ENCODE measurements around the gene FREM2. TPM values are rescaled to one million over a fixed set of nuclear protein-coding genes. Genes with fewer than 3 reads are reported as not detected.

Gene FREM2
- total RNA-seq, 1 donor from 2014 or later: 0.40 TPM

- ATAC-seq: no peak
Observed at GRCh38 chr13:38688674-38689073, 1.8 kb downstream of the FREM2 start.

DNA sequence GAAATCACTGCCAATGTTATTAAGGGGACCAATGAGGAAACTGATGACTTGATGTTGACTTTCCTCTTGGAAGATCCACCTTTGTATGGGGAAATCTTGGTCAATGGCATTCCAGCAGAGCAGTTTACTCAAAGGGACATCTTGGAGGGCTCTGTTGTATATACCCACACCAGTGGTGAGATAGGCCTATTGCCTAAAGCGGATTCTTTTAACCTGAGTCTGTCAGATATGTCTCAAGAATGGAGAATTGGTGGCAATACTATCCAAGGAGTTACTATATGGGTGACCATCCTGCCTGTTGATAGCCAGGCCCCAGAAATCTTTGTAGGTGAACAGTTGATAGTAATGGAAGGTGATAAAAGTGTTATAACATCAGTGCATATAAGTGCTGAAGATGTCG lies 3.4 kb downstream of the FREM2 start:
- ATAC-seq: no peak

GRCh38 chr13:38693168-38693567 lies 6.3 kb downstream of the FREM2 start:
- ATAC-seq: no peak

DNA sequence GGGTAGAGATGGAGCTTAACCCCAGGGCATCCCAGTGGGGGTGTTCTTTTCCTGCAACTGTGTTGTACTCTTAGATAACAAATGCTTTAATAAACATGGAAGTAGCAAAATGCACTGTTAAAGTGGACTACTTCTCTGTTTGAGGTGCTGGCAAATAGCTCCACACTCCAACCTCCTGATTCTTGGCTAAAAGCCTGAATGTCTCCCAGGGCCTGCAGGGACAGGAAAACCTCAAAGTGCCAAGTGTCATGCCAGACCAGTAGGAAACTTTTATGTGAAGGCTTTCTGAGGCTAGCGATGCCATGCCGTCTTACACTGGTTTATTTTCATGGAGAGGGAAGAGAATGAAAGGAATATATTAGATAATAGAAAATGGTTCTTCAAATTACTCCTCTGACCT lies 6.8 kb downstream of the FREM2 start:
- ATAC-seq: no peak

- no peak for ATAC-seq
Observed at GRCh38 chr13:38697197-38697596, 10.3 kb downstream of the FREM2 start.

DNA sequence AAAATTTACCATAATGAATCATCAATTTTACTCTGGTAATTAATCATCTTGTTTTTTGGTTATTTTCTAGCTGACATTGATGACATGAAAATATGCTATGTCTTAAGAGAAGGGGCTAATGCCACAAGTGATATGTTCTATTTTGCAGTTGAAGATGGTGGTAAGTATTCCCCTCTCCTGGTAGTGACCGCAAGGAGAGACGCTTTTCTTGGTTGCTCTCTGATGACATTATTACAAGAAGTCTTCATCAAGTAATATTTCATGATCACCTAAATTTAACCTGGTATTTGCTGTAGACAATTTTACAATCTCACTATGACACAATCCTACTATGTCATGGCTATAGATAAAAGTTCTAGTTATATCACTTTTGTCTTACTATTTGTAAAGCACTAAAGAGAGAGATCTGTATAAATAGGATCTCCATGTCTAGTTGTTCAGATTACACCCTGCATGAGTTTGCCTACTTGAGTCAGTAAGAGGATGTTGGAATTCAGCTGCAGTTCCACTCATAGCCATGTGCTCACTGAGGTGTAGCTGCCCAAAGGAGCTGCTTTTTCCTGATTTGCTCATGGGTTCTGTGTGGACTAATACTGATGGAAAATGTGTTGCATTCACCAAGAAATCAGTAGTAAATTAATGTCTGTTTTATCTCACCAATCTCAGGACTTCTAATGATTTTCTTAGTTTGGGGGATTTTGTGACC lies 10.9 kb downstream of the FREM2 start:
- ATAC-seq: peak; percentile 29

DNA sequence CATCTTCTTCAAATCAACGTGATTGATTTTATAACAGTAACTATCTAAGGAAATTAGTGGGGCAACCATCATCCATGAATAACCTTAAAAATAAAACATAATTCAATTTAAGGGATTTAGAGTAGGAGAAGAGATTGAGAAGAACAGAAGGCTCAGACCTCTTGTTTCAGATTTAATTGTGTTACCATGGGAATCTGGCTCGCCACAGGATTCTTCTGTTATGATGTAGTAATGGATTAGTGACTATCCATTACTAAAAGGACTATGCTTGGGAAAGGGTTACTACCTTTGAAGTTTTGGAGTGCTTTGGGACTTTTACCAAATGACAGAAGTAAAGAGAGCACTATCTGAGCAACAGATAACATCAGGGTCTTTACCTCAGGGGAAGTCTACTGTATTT lies 13.2 kb downstream of the FREM2 start:
- no peak for ATAC-seq

DNA sequence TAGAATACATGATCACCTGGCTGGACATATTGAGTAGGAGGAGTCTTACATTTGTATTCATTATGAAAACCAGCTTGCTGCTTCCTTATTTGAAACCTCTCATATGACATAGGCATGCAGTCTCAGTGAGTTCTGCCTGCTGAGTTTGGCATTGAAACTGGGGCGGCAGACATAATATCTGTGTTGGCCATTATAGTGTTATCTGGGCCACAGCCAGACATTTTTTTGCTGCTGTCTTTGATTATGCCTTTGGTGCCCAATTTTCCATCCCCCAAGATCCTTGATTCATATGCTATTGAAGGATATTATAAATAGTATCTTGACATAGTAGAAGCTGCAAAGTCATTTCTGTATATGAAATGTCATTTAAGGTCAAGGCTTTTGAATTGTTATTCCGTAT lies 15.8 kb downstream of the FREM2 start:
- no peak for ATAC-seq

DNA sequence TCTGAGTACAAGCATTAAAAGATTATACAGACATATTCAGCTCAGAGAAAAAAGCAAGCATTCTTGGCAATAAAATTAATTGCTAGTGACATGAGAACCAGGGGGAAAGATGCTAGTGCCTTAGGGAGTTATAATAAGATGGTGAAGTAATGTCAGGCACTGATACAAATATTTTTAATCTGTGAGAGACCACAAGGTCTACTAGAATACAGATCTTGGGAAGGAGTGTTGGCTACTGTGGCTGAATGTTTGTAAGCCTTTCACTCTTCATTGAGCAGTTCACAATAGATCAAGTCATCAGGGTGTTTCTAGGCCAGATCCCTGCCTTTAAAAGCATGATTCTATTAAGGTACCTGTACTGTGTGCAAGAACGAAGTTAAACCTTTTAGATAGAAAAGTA lies 16.4 kb downstream of the FREM2 start:
- ATAC-seq: no peak

DNA sequence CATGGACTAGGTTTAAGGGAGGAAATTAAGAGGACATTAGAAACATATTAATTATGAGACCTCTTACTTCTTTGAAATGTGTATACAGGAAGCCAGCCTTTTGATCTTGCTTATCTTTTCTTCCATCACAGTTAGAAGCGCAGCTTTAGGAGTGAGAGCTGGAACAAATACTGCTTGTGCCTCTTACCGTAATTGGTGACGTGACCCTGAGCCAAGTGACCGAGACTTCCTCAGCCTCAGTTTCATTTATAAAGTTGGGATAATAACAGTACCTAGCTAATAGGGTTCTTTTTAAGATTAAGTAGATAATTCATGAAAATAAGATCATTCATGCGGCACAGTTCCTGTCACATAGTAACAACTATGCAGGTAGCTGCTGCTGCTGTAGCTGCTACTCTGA lies 18.5 kb downstream of the FREM2 start:
- no peak for ATAC-seq

DNA sequence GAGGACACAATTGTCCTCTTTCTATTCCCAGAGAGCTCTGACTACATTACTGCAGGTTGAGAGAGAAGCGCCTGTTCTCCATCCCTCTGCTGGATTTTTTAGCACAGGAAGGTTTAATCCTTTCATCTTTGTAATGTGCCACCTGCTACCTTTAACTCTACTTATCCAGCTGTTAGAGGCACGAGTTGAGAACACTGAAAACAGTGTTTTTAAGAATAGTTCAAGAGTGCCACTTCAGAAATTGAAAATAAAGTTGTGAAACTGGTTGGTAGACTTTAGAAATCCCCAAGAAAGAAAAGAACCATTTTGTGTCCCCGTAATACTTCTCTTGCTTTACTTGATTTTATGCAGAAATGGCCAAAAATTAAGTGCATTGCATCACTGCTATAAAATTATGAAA lies 20.6 kb downstream of the FREM2 start:
- no peak for ATAC-seq

GRCh38 chr13:38713046-38713445 lies 26.2 kb downstream of the FREM2 start:
- no peak for ATAC-seq

DNA sequence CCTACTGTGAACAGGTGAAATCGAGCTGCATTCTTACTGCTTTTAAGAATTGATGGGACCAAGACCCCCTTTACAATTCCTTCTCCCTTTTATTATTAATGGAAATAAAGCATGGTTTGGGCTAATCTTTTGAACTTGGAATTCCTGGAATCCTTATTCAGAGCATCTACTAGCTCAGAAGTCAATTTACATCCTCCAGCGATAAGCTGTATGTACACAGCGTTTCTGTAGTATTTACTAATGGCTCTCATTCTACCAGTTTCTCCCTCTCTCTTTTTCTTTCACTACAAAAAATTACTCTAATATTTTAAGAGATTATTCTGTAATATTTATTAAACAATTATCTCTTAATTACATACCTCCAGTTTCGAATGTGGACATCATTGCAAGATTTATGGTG lies 31.5 kb downstream of the FREM2 start:
- ATAC-seq: no peak

GRCh38 chr13:38730332-38730731 lies 43.5 kb downstream of the FREM2 start:
- ATAC-seq: no peak

GRCh38 chr13:38733146-38733545 lies 46.3 kb downstream of the FREM2 start:
- no peak for ATAC-seq

DNA sequence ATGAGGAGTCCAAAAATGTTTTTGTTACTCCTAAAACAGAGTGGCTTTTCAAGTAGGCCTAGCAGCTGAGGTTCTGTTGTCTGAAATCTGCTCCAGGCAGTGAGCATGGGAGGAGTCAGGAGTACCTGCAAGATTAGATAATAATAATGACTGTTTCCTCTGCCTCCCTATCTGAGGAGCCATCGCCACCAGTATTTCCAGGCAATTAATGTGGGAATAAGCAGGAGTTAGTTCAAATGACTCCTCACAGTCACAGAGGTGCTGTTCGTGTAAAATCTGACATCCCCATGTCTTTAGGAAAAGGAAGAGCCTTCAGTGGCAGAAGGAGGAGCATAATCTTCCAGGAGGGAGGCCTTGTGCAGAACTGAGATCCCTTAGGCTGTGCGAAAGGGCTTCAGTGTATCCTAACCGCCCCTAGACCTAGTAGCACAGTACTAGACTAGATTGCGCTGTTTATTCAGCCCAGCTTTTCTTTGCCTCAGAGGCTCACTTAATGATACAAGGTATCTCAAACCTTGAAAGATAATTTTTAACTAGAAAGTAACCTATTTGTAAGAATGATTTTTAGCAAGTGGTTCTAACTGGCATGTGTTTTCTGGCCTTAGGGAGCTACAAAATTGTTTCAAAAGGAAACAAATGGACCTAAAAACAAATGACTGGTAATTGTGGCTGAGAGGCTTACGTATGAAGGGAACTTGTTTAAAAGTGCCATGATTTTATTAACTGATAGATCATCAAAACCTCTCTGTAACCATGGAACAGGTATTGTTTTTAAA lies 49.0 kb downstream of the FREM2 start:
- ATAC-seq: no peak

DNA sequence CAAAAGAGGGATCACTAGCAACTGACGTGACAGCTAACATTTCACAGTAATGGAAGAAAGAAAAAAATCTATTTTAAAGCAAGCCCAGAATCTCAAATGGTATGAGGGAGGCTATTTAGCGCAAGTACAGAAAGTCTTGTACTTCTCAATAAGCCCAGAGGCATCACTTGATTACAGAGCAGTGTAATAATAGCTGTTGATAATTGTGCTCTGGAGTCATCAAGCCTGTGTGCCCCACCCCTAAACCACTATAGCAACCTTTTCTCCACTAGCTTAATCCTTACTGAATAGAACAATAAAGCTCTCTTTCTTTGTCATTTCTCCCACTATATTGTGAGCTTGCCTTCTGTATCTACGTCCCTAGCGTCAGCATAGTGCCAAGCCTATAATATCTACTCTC lies 56.6 kb downstream of the FREM2 start:
- peak; percentile 82 for ATAC-seq

GRCh38 chr13:38752686-38753085 lies 65.8 kb downstream of the FREM2 start:
- no peak for ATAC-seq

- ATAC-seq: no peak
Observed at GRCh38 chr13:38753878-38754277, 67.0 kb downstream of the FREM2 start.

GRCh38 chr13:38755793-38756192 lies 68.9 kb downstream of the FREM2 start:
- ATAC-seq: no peak

DNA sequence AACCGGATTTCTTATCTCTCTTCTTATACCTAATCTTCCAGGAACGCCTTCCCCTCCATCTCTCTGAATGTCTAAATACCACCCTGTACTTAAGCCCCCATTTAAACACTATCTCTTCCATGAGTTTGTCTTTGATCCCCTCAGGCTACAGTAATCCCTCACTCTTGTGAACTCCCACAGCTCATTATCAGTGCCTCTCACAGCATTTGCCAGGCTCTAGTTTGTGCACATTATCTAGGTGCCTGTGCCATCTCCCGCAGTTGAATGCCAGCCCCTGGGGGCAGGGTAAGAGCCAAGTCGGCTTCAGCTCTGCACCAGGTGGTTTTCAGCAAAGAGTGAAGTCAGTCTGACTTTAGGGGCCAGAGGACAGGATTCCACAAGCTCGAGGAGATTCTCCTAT lies 71.4 kb downstream of the FREM2 start:
- no peak for ATAC-seq

GRCh38 chr13:38759390-38759789 lies 72.5 kb downstream of the FREM2 start:
- no peak for ATAC-seq

DNA sequence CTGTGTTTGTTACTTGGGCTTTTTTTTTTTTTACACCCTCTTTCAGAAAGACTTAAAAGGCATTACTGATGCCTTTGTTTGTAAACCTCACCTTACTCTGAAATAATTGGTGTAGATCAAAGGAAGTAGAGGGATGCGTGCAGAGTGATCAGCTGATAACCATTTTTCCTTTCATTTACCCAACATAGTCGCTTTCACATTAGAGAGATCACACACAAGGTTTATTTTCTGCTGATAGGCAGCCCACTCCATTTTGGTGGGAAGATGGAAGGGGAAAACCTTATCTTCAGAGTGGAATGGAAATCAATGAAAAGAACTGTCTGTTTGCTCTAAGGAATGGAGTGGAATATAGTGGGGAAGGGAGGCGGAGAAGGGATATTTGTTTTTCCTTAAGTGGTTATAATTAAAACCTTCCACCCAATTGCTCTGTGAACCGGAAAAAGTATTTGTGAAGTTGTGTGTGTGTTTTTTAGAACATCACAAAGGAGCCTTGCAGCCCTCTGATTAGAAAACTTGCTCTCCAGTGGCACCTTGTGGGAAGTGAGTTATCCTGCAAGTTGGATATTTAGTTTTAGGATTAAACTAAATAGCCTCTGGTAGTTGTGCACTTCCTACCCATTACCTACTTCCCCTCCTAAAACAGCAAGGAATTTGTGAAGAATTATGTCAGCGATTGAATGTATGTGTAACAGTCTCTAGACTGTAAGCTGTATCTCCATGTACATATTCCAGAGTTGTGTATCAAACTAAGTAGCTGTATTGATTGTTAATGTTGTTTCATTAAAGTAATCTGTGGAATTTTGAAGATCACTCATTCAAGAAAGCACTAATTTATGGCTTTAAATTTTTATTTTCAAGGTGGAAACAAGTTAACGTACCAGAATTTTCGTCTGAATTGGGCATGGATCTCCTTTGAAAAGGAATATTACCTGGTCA lies 76.8 kb downstream of the FREM2 start:
- ATAC-seq: no peak
